ENCODE results near the gene ADGRF1.

GRCh38 chr6:47014401-47014800 is 27.7 kb downstream of the ADGRF1 start:
- no peak for TF ChIP-seq CTCF (IDR thresholded peaks at IDR 0.05)
- no peak for TF ChIP-seq POLR2A (IDR thresholded peaks at IDR 0.05)
